HG03280 (cell line): ENCODE results near the gene ALG9.
"Not testable (repeated sequence)": the region's sequence is repeated elsewhere in the genome, so short reads cannot be mapped to it uniquely, and the experiment has no call there.

Source experiments
- ATAC-seq: cut with Tn5 transposase; IDR thresholded peaks from one replicate; pipeline ENCODE4 v1.9.1; 2021; ENCODE audit warnings: mild to moderate bottlenecking, moderate library complexity; ENCODE audit not compliant: unreplicated experiment

Gene ALG9

DNA sequence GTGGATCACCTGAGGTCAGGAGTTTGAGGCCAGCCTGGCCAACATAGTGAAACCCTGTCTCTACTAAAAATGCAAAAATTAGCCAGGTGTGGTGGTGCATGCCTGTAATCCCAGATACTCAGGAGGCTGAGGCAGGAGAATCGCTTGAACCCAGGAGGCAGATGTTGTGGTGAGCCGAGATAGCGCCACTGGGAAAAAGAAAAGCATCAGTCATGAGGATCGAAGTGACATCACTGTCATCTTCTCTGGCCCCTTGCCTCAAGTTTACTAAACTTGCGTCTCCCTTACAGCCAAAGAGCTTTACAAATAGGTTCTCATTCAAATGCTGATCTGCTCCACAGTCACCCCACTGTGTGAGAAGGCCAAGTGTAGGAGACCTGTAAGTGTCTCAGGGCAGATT lies 100.2 kb downstream of the ALG9 start:
- not testable (repeated sequence) for ATAC-seq

GRCh38 chr11:111770581-111771134 lies 100.7 kb downstream of the ALG9 start:
- no peak for ATAC-seq

DNA sequence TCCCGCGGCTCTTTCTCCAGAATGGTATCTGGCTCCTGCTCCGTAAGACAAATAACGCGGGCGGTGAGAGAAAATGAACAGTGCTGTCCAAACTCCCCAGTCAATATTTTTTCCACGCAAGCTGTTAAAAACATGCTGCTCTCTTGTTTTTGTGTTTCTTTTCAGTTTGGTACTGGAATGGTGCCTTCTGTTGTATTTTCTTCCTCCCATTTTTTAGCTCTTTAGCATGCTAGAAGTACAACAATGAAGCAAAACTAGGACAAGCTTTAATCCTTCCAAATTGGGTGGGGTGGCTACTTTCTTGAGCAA lies 104.6 kb downstream of the ALG9 start:
- peak; percentile 4 for ATAC-seq

- peak; percentile 90 for ATAC-seq
Measured at GRCh38 chr11:111765984-111766833, 105.2 kb downstream of the ALG9 start, which contains the start of gene PPP2R1B. PPP2R1B (minus strand) TSS chr11:111766389; CDS start chr11:111766361, 28 bp downstream.

DNA sequence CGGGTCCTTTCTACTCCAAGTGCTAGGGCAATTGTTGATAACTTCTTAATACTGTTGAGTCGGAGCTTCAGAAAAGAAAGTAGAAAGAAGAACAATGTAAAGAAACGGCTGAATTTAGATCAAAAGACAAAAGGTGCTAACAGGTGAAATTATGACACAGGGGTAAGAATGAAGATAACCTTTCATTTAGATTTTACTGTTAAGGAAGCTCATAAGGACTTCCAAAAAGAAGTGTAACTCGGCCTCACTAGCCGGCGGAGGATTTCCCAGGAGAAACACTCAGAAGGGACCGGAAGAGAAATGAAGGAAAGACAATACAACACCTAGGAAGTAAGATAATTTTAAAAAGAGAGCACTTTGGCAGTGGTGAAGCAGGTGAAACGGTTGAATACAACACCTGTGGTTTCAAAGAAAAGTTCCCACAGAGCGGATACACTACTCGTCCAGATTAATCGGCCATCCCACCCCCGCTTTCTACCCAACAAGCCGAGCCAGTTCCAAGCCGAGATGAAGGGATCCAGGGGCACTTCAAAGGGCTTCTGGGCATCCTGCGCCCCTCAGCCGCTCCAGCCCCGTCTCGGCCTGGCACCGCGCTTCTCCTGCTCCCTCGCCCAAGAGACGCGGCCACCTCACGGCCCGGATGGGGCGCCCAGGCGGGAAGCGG lies 105.9 kb downstream of the ALG9 start:
- peak; percentile 39 for ATAC-seq

DNA sequence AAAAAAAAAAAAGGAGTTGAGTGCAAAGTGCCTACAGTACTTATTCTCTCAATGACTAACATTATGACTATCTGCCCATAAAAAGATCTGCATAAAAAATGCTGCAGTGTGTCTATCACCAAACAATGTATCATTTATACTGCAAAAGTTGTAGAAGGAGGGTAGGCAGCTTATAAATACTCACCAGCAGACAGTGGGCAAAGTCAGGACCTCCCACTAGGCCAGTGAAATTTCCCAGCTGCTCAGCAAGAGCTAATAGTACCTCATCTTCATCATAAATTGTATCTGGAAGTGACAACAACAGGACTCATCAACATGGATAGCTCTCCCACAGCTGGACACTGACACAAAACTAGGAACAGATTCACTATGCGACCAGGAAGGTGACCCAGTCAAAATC lies 106.8 kb downstream of the ALG9 start:
- ATAC-seq: no peak

DNA sequence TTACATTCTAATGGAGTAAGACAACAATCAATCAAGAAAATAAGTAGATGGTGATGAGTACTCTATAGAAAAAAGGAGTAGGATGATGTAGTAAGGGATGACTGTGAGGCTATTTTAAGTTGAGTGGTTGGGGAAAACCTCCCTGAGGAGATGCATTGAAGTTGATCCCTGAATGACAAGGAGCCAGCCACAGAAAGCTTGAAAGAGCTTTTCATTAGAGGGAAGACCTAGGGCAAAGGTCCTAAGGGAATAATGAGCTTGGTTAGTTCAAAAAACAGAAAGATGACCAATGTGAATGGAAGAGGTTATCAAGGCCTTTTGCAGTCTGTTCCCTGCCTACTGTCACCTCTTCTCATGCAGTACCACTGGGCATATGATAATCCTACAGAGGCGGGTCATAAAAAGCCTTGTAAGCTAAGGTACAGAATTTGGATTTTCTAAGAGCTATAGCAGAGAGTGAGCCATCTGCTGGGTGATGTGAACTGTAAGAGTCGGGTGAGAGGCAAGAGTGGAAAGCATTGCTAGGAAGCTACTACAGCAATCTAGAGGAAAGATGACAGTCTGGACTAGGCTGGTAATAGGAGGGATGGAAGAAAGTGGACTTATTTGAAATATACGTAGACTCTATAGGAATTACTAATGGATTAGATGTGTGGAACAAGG lies 108.3 kb downstream of the ALG9 start:
- no peak for ATAC-seq

DNA sequence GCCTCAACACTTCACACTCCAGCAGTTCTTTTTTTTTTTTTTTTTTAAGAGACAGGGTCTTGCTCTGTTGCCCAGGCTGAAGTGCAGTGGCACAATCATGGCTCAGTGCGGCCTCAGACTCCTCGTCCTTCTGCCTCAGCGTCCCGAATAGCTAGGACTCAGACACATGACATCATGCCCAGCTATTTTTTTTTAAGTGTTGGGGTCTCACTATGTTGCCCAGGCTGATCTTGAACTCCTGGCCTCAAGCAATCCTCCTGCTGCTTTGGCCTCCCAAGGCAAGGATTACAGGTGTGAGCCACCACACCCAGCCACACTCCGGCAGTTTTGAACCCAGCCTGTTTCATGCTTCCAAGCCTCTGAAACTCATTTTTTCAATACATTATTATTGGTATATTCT lies 108.9 kb downstream of the ALG9 start:
- ATAC-seq: no peak

GRCh38 chr11:111761036-111761435 lies 110.3 kb downstream of the ALG9 start:
- ATAC-seq: no peak

- ATAC-seq: no peak
Measured at GRCh38 chr11:111759778-111760407, 111.5 kb downstream of the ALG9 start.

- ATAC-seq: no peak
Measured at GRCh38 chr11:111759376-111759775, 112.0 kb downstream of the ALG9 start.

DNA sequence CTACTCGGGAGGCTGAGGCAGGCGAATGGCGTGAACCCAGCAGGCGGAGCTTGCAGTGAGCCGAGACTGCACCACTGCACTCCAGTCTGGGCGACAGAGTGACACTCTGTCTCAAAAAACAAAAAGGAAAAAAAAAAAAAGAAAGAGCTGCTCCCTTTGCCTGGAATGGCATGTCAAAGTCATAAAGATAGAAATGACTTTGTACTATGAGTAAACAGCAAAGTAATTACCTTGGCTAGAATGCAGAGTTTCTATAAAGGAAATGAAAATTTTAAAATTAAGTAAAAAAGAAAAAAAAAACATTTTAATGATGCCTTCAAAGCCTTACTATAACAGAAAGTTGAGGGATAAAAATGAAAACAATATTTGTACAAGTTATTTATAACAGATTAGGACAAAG lies 115.3 kb downstream of the ALG9 start:
- ATAC-seq: no peak

DNA sequence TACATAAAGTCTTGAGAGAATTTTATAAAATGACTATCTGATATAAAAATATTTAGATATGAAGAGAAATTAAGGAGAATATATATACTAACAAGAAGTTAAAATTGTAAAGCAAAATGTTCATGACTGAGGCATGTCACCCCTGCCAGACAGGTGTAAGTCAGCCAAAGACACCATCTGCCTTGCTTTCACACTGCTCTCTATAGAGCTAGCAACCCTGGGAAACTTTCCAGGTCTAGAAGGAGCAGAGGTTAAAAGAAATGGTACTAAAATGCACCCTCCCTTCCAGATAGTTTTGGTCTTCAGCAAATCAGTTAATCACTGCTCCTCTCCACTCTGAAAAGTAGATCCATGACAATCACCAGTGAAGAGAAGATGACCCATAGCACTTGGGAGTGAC lies 121.7 kb downstream of the ALG9 start:
- no peak for ATAC-seq

GRCh38 chr11:111748035-111748804 lies 123.2 kb downstream of the ALG9 start:
- no peak for ATAC-seq

DNA sequence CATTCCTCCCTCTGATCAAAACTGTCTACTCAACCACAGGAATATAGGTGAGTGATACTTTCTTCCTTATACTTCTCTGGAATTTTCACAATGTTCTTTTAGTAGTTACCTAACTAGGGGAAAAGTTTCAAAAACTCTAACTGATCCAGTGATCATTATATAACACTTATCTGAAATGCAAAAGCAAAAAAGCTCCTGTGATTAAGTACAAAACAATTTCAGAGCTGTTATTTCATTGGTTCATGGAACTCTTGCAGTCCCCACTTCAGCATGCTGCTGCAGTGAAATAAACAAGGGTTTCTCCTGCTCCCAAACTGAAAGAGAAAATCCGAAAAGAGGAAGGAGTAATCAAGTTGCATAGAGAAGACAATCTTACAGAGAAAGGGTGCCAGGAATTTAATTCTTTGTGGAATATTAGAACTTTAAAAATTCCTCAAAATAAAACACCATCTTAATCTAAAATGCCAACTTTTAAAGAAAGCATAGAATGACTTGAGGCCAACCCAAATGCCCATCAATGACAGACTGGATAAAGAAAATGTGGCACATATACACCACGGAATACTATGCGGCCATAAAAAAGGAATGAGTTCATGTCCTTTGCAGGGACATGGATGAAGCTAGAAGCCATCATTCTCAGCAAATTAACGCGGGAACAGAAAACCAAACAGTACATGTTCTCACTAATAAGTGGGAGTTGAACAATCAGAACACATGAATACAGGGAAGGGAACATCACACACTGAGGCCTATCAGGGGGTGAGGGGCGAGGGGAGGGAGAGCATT lies 125.5 kb downstream of the ALG9 start:
- no peak for ATAC-seq

DNA sequence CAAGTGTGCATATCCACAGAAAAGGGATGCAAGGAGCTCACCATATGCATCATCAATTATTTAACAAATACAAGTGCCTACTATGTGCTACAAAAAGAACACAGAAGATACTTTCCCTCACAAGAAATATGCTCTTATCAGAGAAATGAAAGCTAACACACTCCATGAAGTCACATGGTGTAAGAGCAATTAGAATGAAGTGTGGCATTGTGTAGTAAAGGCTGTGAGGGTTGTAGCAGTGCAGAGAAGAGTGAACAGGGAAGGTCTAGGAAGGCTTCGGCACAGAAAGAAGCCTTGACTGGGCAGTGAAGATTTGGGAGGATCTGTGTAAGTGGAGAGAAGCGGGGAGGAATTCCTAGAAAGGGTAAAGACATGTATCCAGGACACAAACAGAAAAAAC lies 127.7 kb downstream of the ALG9 start:
- ATAC-seq: no peak

GRCh38 chr11:111741751-111742150 lies 129.6 kb downstream of the ALG9 start:
- ATAC-seq: no peak

DNA sequence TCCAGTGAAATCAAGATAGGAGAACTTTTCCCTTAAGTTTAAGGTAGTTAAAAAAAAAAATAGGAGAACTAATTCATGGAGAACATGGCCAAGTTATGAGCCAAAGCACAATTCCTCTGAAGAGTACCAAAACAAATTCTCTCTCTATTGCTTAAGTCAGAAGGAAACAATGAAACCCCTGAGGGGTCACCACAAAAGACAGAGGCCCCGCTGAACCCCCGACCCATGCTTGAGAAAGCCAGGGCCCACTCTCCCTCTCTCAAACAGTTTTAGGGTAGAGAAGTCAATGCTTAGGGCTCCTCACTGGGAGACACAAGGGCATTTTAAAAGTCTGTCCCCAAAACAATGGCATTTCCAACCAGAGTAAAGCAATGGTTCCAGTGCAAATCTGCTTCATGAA lies 132.1 kb downstream of the ALG9 start:
- ATAC-seq: no peak

DNA sequence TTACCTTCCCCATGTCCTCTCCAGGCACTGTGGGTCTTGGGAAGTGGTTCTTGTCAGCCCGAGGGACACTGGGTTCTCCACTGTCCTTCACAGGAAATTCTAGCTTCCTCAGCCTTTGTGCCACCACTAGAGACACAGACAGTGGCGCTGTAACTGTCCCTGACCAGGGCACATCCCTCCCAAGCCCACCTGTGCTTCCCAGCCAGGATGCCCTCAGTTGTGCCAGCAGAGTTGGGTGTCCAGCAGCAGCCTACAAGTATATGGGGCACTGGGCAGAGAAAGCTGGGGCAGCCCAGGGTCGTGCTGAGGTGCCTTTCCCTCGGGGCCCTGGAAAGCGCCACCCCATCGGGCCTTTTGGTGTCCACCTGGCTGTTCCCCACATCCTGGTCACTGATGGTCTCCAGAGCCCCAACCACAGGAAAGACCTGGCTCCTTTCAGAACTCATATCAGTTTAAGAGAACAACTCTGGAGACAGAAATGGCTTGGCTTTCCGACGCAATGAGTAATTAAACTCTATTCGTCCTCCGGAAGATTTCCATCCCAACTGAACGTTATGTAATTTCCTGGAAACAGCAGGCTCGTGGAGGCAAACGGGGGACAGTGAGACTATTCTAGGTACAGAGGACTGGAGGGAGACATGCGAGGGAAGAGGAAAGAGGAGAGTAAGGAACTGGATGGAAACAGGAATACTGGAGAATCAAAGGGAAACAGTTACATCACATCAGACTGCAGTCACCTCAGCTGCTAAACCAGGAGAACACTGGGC lies 133.8 kb downstream of the ALG9 start:
- no peak for ATAC-seq
